ENCODE data around the gene CDKN2D.

GRCh38 chr19:10603084-10603872, 34.5 kb upstream of the CDKN2D start:
- TF ChIP-seq POLR2A (IDR thresholded peaks at IDR 0.05; ENCODE audit: low read length) (peak; percentile 61), GATA1 (IDR thresholded peaks at IDR 0.05; ENCODE audit: low read depth, low read length) (no peak)
